Medulla oblongata (tissue), 1 donor: ENCODE measurements around the gene PPP1R13B.
A peak's percentile ranks its signal among the peaks of the same experiment; 100 is the strongest.
"Not testable (repeated sequence)": the region's sequence is repeated elsewhere in the genome, so short reads cannot be mapped to it uniquely, and the experiment has no call there.

Experiments used
- DNase-seq: peaks from one replicate; pipeline ENCODE4 v3.0.0-alpha.2; 2015; ENCODE audit errors: extremely low spot score

The PPP1R13B gene

DNA sequence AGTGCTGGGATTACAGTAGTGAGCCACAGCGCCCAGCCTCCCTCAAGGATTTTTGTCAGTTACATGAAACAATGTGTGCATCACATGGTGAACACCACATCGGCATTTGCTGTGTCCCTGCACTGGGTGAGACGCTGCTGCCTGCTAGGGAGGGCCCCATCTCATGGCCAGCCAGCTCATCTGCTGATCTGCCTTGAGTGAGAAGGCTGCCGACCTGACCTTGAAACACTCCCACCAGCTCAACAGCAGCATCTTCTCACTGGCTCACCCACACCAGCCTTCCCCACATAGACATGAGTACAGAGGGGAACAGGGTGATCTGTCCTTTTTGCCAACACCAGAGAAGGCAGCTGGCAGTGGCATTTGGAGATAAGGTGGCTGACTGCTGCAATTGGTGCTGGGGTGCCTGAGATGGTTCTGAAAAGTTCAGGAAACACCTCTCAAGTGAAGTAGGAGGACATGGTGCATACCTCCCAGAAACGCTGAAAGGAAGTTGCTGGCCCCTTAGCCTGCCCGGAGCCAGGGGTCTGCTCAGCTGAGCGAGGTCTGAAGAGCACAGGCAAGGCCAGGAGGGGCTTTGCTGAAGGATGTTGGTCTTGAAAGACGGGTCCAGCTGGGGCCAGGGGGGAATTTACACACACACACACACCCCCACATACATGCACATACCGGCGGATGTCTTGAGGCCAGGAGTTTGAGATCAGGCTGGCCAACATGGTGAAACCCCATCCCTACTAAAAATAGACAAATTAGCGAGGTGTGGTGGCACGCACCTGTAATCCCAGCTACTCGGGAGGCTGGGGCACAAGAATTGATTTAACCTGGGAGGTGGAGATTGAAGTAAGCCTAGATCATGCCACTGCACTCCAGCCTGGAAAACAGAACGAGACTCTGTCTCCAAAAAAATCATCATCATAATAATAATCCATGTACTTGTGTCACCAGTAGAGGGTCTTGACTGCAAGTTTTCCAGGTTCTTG is 14.3 kb upstream of the PPP1R13B start:
- DNase-seq = no peak

DNA sequence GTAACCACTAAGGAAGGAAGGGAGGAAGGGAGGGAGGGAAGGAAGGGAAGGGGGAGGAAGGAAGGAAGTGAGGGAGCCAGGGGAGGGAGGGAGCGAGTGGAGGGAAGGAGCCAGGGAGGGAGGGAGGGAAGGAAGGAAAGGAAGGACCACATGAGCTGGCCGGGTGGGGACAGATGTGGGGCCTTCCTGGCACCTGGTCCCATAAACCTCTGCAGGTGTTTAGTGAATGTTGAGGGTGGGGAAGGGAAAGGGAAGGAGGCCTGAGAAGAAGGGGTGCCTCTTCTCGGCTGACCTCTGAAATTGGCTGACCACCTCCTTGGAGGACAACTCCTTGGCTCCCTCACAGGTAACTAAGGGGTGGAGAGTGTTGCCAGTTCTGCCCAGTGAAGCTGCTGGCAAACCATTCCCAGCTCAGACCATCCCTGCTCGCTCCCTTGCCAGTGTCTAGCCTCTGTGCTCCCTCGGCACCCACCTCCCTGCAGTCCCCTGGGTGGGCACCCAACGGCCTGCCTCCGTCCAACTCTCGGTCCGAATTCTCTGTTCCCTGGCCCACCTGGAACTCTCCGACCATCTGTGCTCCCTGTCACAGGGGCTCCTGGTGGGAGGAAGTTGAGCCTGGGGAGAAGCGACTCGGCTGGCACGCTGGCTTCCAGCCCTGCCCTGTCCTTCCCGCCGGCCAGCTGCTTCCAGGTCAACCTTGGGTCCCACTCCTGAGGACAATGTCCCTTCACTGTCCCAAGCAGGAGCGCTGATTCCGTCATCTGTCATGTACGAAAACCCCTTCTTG is 12.2 kb upstream of the PPP1R13B start:
- DNase-seq = no peak

DNA sequence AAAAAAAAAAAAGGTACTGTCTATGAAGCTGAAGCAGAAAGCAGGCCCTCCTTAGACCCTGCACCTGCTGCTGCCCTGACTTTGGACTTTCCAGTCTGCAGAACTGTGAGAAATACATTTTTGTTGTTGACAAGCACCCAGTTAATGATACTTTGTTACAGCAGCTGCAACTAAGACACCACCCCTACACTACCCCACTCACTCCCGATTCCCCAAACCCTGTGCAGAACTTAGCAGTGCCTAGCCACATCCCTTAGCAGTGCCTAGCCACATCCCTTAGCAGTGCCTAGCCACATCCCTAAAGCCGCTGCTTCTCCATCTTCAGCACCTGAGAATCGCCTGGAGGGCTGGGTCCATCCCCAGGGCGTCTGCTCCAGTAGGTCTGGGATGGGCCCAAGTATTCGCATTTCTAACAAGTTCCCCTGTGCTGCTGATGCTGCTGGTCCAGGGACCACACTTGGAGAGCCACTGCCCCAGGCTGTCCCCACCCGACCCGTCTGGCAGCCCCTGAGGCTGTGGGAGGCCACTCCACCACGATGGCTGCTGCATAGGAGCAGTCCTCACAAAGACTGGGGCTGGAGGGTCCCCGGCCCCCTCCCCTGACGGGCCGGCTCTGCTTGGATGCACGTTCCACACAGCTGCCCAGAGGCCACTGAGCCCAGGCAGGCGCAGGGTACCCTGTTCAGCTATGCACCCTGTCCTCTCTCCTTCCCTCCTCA is 10.8 kb upstream of the PPP1R13B start:
- no peak for DNase-seq

DNA sequence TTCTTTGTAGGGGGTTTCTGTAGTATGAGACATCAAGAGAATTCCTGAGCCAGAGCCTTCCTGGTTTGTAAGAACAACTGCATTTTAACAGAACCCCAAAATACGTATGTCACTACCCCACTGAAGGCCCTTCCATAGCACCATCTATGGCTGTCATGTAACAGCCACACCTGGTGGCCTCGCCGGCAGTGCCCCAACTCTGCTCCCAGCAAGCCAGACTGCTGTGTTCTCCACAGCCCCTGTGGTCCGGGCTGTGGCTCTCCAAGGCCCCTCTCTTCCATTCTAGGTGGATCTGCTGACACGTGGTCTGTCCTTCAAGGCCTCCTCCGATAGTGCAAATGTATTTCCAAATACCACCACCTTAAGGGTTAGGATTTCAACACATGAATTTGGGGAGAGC is 9.9 kb upstream of the PPP1R13B start:
- DNase-seq = no peak

DNA sequence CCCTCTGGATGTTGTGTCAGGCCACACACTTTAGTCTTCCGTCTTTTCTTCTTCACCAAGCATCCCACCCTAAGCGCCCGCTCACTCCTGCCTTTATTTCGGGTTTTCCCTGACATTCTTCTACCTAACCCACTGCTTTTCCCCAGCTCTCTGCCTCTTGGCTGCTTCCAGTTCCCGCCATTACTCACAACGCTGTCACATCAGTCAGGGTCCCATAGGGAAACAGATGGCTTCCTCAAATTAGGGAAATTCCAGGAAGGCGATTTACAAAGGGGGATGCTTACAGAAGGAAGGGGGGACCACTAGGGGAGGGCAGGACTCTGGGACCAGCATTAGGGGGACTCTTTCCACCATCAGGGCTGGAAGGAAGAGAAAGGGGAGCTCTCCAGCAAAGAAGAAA is 9.2 kb upstream of the PPP1R13B start:
- no peak for DNase-seq

DNA sequence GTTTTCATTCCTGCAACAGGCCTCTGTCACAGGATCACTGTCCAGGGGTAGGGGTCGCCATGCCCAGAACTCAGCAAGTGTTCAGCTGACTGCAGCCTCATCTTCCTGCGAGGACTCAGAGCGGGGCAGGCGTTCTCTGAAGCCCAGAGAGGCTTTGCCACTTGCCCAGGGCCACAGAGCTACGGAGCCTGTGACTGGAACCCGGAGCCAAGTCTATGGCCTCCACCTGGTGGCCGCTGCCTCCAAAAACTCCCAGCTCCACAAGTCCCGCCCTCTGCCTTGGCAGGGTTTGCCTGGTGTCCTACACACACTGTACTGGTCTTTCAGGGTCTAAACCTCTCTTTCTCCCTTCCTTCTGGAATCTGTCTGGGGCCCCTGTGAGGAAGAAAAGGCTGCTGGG is 8.7 kb upstream of the PPP1R13B start:
- no peak for DNase-seq

DNA sequence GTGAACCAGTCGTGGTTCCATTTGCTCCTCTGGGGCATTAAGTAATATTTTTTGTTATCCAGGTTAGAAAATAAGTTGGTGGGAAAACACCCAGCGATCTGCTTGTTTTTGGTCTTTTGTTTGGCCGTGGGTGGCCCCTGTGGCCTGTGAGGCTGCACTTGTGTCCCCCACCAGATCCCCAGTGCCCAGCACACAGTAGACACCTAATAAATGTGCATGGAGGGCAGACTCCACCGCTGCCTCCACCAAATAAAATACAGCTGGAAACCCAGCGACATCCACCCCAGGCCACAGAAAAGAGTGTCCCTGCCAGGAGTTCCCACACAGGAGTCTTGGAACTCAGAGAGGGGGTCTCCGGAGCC is 8.3 kb upstream of the PPP1R13B start:
- no peak for DNase-seq

DNA sequence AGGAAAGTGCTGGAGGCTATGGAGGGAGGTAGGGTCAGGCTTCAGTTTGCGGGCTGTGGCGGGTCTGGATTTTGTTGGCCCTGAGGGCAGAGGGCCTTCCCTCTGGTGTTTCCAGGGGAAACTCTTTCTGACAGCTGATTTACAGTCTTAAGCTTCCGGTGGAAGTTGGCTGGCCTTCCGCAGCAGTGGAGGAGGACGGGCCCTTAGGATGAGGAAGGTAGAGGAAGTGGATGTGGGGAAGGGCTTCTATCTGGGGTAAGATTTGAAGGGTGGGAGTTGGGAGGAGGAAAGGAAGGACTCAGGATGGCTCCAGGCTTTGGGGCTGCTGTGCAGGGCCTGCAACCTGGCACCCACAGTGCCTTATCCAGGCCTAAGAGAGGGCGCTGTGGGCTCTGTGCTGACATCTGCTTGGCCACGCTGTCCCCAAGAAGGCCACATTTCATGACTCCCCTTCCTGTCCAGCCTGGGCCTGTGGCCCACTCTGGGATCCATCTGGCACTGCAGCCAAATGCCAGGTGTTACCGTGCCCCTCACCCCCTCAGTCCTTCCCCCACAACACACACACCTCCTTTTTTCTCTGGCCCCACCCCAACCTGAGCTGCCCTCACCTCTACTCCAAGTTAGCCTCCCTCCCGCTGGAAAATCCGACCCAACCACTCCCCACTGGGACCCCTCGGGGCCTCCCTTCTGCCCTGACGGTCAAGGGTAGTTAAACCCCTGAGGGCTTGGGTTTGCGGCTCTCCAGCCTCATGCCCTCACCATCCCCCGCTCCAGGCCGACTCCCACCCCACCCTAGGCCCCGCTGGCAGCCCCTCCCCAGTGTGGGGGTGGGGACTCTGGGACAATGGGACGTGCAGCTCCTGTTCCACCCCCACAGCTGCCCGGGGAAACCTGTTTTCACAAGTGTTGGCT is 7.7 kb upstream of the PPP1R13B start:
- no peak for DNase-seq

DNA sequence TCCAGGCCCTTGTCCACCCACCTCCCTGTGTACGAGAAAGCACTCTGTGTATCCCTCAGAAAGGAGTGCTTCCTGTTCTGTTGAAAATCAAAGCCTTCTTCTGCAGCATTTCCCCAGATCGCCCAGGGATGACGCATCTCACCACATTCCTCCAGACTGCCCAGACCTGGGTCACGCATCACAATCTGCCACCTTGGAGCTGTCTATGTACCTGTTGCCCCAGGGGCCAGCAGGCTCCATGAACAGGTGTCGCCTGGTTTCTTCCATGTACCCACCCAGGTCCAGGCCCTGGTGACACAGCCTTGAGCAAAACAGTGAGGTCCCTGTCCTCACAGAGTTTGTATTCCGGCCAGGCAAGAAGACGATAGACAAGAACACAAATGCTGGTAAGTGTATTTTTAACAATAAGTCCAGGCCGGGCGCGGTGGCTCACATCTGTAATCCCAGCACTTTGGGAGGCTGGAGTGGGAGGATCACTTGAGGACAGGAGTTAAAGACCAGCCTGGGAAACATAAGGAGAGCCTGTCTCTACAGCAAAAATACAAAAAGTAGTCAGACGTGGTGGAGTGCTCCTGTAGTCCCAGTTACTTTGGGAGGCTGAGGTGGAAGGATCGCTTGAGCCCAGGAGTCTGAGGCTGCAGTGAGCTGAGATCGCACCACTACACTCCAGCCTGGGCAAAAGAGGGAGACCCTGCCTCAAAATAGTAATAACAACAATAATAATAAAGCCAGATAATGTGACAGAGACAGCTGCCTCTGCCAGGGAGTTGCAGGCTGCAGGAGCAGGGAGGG is 6.8 kb upstream of the PPP1R13B start:
- DNase-seq = no peak

DNA sequence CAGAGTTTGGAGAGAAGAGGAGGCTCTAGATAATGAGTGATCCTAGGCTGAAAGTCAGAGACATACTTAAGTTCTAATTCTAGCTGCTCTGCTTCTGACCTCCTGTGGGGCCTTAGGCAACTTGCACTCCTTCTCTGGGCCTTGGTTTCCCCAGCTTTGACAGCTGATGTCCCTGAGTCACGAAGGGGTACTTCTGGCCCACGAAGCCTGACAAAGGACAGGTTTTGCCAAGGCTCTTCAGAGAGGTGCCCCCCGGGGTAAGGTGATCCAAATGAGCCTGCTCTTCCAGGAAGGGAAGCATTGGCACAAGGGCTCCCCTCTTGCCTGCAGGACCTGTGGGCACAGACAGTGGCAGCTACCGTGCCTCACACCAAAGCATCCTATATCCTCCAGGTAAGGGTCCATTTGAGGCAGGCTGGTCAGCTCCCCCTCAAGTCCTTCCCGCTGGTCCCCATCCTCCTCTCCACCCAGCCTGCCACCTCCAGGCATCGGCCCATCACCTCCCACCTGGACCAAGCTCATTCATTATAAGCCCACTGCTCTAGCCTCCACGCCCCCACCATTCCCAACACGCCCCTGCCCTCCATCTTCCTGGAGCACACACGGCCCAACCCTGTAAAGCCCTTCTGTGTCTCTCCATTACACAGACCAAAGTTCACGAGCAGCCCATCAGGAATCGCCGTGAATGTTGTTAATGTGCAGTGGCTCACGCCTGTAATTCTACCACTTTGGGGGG is 1.9 kb upstream of the PPP1R13B start:
- no peak for DNase-seq

DNA sequence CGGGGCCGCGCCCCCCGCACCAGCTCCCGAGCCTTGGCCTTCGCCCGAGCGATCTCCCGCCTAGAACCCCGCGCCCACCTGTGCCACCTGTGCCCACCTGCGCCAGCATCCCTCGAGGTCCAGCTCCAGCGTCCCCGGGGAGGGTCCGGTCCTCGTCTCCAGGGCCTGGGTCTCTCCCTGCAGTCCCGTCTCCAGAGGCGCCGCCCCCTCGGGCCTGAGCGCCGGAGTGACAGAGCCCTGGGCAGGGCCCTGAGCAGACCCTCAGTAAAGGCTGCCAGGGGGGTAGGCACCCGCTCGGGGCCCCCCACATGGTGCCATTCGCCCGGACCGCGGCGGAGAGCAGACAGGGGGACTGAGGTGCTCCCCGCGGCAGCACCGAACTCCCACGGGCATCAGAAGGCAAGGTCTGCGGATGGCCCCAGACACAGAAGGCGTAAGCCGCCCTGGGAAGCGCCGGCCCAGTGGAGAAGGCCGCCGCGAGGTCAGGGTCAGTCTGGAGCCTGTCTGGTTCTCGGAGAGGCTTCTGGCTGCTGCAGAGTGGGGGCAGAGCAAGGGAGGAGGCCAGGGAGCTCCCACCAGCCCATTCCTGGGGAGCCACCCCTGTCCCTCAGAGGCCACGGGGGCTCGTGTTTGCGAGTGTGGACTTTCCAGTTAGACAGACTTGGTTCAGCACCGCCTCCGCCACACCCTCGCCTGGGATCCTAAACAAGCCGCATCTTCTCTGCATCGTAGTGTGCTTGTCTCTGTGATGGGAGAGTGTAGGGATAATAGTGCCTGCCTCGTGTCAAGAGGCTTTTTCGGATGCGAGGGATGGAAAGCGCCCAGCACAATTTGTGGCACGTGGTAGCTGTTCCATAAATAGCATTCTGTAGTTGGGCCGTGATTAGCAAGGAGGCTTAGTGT is 1.1 kb upstream of the PPP1R13B start:
- DNase-seq = no peak

DNA sequence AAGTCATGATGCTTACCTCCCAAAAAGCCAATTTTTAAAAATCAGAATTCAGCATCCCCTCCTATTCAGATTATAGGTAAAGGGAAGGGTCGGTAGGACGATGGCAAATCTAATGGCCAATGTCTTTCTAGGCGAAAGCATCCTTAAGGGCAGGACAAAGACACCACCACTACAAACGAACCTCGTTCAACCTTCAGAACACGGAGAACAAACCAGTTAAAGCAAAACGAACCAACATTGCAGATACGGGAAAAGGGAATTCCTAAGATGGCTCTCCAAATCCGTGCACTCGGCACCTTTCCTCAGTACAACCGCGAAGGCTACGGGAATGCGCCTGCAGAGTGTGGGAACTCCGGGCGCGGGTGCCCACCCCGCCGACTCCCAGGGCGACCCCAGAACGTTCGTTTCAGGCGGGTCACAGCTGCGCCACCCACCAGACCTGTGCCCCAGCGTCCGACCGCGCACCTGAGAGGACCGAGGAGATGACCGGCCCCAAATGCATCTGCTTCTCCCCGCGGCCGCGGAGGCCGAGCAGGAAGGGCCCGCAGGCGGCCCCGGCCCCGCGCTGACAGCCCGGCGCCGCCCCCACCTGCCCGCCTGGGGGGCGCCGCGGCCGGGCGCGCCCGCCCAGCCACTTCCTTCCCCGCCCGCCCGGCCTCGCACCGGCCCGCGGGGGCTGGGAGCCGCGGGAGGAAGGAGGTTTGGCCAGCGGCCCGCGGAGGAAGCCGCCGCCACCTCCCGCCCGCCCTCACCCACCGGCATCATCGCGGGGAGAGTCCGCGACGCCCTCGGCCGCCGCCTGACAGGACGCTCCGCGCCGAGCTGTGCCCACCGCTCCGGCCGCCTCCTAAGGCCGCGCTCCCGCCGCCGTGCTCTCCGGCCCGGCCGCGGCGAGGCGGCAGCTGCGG is 578 bp downstream of the PPP1R13B start:
- DNase-seq = peak; percentile 8

DNA sequence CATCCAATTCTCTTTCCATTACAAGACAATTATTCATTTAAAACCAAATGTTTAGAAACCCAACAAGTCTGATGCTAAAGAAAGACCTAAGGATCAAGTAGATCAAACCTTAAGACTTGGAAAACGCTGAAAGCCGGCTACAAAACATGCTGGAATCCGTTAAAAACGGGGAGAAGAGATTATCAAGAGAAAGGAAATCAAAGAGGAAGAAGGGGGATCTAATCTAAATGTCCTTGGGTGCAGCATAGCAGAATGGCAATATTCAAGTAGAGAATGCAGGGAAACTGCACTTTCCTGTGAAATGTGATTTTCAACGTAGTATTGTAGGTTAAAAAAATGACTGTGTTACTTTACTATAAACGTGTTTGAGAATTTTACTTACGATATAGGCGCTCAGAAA is 1.3 kb downstream of the PPP1R13B start:
- no peak for DNase-seq

DNA sequence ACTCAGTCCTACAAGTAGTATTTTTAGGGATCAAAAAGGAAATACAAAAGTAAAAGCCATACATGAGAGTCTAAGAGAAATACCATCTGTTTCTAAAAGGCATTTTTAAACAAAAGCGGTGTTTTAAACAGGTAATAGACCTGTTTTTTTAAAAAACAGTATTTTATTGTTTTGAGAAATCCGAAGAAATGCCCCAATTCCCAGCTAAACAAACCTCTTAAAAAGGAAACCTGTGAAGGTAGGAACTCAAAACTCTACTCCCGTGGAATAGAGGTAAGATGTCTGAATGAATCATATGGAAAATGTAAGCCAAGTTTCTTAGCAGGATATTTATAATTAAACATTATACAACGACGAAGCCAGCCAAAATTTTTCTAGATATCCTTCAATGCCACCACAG is 2.0 kb downstream of the PPP1R13B start:
- no peak for DNase-seq

DNA sequence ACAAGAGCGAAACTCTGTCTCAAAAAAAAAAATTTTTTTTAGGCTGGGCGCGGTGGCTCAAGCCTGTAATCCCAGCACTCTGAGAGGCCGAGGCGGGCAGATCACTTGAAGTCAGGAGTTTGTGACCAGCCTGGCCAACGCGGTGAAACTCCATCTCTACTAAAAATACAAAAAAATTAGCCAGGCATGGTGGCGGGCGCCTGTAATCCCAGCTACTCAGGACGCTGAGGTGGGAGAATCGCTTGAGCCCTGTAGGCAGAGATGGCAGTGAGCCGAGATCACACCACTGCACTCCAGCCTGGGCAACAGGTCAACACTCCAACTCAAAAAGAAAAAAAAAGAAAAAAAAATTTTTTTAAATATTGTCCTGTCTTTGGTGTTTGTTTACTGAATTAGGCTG is 6.1 kb downstream of the PPP1R13B start:
- DNase-seq = not testable (repeated sequence)

DNA sequence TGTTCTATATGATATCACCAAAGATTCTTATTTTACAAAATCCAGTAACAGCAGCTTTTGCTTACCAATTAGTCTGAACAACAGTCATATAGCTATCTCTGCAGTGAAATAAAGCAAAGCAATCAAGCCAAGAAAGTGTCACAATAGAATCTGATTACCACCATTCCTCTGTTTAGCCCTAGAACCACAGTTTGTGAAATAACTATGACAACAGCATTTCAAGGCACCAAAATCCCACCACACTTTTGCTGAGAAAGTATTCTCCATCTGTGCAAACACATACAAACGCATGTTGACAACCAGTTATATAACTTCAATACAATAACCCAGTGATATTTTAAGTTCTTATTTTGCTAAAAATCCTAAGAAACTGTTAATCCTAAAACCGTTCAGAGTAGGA is 7.4 kb downstream of the PPP1R13B start:
- DNase-seq = no peak

DNA sequence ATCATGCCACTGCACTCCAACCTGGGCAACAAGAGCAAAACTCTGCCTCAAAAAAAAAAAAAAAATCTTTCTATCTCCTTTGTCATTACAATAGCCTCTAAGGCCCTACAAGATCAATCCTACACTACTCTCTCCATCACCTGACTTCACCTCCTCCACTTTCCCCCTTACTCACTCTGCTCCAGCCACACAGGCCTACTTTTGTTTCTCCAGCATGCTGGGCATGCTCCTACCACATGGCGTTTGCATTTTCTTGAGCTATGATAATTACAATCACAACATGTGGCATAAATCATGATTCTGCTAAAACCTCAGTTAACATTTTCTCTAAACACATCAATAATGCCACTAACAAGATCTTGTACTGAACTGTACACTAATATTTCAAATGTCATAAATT is 7.8 kb downstream of the PPP1R13B start:
- no peak for DNase-seq

DNA sequence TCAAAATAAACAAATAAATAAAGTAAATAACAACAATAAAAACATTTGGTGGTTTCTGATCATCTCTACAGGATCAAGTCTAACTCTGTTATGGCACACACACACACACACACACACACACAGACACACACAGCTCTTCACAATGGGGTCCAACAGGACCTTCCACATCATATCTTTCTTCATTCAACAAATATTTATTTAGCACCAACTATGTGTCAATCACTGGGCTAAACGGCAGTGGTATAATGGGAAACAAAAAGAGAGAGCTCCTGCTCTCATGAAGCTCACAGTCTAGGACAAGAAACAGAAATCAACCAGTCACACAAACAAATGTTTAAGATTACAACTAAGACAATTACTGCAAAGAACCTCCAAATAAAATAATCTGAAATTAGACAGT is 9.3 kb downstream of the PPP1R13B start:
- no peak for DNase-seq
